ENCODE measurements around the gene TIMM17B.
"Not testable (repeated sequence)": the region's sequence is repeated elsewhere in the genome, so short reads cannot be mapped to it uniquely, and the experiment has no call there.

TIMM17B gene

GRCh38 chrX:48854121-48854804 lies 43.3 kb downstream of the TIMM17B start:
- H3K9me3 ChIP-seq; H3K4me3 ChIP-seq; in situ Hi-C loops (cut with MboI; ENCODE audit: low sequenced_read_pairs); H3K4me1 ChIP-seq; H3K27me3 ChIP-seq (ENCODE audit: low read depth); DNase-seq (ENCODE audit: low spot score in 2 of 2); H3K36me3 ChIP-seq (replicated peaks): not testable (repeated sequence)

- in situ Hi-C loops (cut with MboI; ENCODE audit: low sequenced_read_pairs); H3K27me3 ChIP-seq (ENCODE audit: low read depth); DNase-seq (ENCODE audit: low spot score in 2 of 2); H3K4me1 ChIP-seq; H3K36me3 ChIP-seq (replicated peaks); H3K9me3 ChIP-seq; H3K4me3 ChIP-seq: not testable (repeated sequence)
Measured at GRCh38 chrX:48853494-48853893, 44.1 kb downstream of the TIMM17B start.

- no peak for DNase-seq (ENCODE audit: low spot score in 2 of 2)
- no peaks in the 10 kb centered on the region; the same call in 1 of the 2 replicates for H3K9me3 ChIP-seq
- no peaks in the 10 kb centered on the region for H3K36me3 ChIP-seq (replicated peaks)
- H3K27me3 ChIP-seq (ENCODE audit: low read depth) = peaks cover 4% of the 10 kb centered on the region
- in situ Hi-C loops (cut with MboI; ENCODE audit: low sequenced_read_pairs) = no loop called here
- no peaks in the 10 kb centered on the region for H3K4me1 ChIP-seq
- H3K4me3 ChIP-seq = no peak overlapping the region
Measured at GRCh38 chrX:48852857-48853256, 44.7 kb downstream of the TIMM17B start.

- H3K36me3 ChIP-seq (replicated peaks) = no peaks in the 10 kb centered on the region
- DNase-seq (ENCODE audit: low spot score in 2 of 2) = no peak
- no peaks in the 10 kb centered on the region for H3K27me3 ChIP-seq (ENCODE audit: low read depth)
- no peak overlapping the region for H3K4me3 ChIP-seq
- H3K9me3 ChIP-seq = no peaks in the 10 kb centered on the region; the same call in 1 of the 2 replicates
- no peaks in the 10 kb centered on the region for H3K4me1 ChIP-seq
- in situ Hi-C loops (cut with MboI; ENCODE audit: low sequenced_read_pairs) = no loop called here
Measured at GRCh38 chrX:48848847-48849246, 48.7 kb downstream of the TIMM17B start.
